Panc1 (cell line): ENCODE data around the gene GBP3. TPM values are rescaled to one million over a fixed set of nuclear protein-coding genes. Genes with fewer than 3 reads are reported as not detected.

Source experiments
- ATAC-seq: fragments of 200-7000 bp; cut with Tn5 transposase; 2 replicates; pipeline ENCODE4 v1.9.1; 2020; ENCODE audit warnings: mild to moderate bottlenecking, moderate library complexity
- BruUV-seq: library from RNA; stranded (reverse); fragments of 400-500 nt; replicated peaks from 2 replicates; lab custom pipeline; 2021; lab: Mats Ljungman, UMichigan
- CTCF ChIA-PET: fragments of 300-600 bp; sonication (Branson Sonifier 250); formaldehyde crosslinking; loops from one replicate; lab custom pipeline; 2022; ENCODE audit warnings: antibody characterized with exemption; lab: Charles Lee
- POLR2A ChIA-PET: fragments of 300-600 bp; sonication (Branson Sonifier 250); formaldehyde crosslinking; loops from one replicate; lab custom pipeline; 2022; ENCODE audit warnings: antibody characterized with exemption; lab: Charles Lee
- DNase-seq: peaks from one replicate; pipeline ENCODE4 v3.0.0-alpha.2; 2010; ENCODE audit warnings: low read depth, low spot score
- H3K27ac ChIP-seq: 2 replicates; pipeline ENCODE4 v1.5.1; 2011; ENCODE audit warnings: mild to moderate bottlenecking, low read length, inconsistent platforms
- H3K27me3 ChIP-seq: fragments of 200-500 bp; sonication (Bioruptor generic); 2 replicates; pipeline ENCODE4 v1.6.0; 2014; ENCODE audit warnings: low read length, inconsistent platforms; ENCODE audit not compliant: control insufficient read depth, insufficient read depth
- H3K36me3 ChIP-seq: fragments of 200-500 bp; sonication (Bioruptor generic); 2 replicates; pipeline ENCODE4 v1.5.1; 2014; ENCODE audit warnings: inconsistent platforms, mild to moderate bottlenecking, low read length, moderate library complexity; ENCODE audit not compliant: control insufficient read depth, insufficient read depth
- H3K4me1 ChIP-seq: 2 replicates; pipeline ENCODE4 v1.5.1; 2011; ENCODE audit warnings: inconsistent platforms, mild to moderate bottlenecking, low read length, moderate library complexity; ENCODE audit not compliant: control insufficient read depth, insufficient read depth
- H3K4me3 ChIP-seq, 2 experiments: 2 replicates each; pipeline ENCODE4 v1.5.1; 2011 to 2012; ENCODE audit warnings: low read depth in 2 of 2, low read length in 2 of 2, mild to moderate bottlenecking in 2 of 2, inconsistent platforms in 1 of 2, moderate library complexity in 1 of 2
- H3K9me3 ChIP-seq: fragments of 200-500 bp; sonication (Bioruptor generic); 2 replicates; pipeline ENCODE4 v1.5.1; 2014; ENCODE audit warnings: low read depth, mild to moderate bottlenecking, inconsistent platforms, low read length, moderate library complexity; ENCODE audit not compliant: control insufficient read depth, insufficient read depth
- CTCF ChIP-seq: fragments of 450-650 bp; IDR thresholded peaks from 2 replicates; pipeline ENCODE4 v1.5.1; 2017; ENCODE audit warnings: mild to moderate bottlenecking
- POLR2AphosphoS5 ChIP-seq: IDR thresholded peaks from 2 replicates; pipeline ENCODE4 v1.6.1; 2012; ENCODE audit warnings: mild to moderate bottlenecking, low read depth, low read length, moderate library complexity
- REST ChIP-seq, 2 experiments: IDR thresholded peaks; 2 replicates each; pipeline ENCODE4 v1.6.1; 2011 to 2012; ENCODE audit warnings: low read depth in 2 of 2, control low read depth in 1 of 2, low read length in 1 of 2, mild to moderate bottlenecking in 1 of 2, moderate library complexity in 1 of 2; ENCODE audit not compliant: insufficient read depth in 1 of 2
- SIN3A ChIP-seq: IDR thresholded peaks from 2 replicates; pipeline ENCODE4 v1.6.1; 2012; ENCODE audit warnings: low read depth, mild to moderate bottlenecking, low read length, moderate library complexity, borderline replicate concordance; ENCODE audit not compliant: insufficient read depth
- TCF7L2 ChIP-seq: IDR thresholded peaks from 2 replicates; pipeline ENCODE4 v1.6.1; 2011; ENCODE audit warnings: mild to moderate bottlenecking, low read depth, low read length, inconsistent platforms
- in situ Hi-C: cut with HindIII; loops from 2 replicates; pipeline ENCODE4 v1.10.0; 2016; ENCODE audit warnings: low sequenced_read_pairs, low pct_unique_long_range_greater_than_20kb
- intact Hi-C: fragments of 100-400 bp; cut with micrococcal nuclease; formaldehyde crosslinking; loops from one replicate; pipeline ENCODE4 v1.10.0; 2022; ENCODE audit not compliant: unreplicated experiment
- total RNA-seq: library from RNA; stranded (reverse); gene quantifications from one replicate; pipeline ENCODE4 v1.2.1, GENCODE V29; 2021; ENCODE audit not compliant: unreplicated experiment

Gene GBP3
- total RNA-seq, 1 experiment from 2014 or later = 2.5 TPM

DNA sequence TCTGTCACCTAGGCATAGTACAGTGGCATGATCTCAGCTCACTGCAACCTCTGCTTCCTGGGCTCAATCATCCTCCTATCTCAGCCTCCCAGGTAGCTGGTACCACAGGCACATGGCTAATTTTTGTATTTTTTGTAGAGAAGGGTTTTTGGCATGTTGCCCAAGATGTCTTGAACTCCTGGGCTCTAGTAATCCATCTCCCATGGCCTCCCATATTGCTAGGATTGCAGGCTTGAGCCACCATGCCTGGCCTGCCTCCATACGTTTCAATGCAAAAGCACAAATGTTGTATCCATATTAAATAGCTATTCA, 17.6 kb upstream of the GBP3 start:
- DNase-seq (no peak), ATAC-seq (no peak)
- H3K27ac ChIP-seq = no peak overlapping the region
- no TSS peak for BruUV-seq
- intact Hi-C loops (no loop called here), in situ Hi-C loops (no loop called here)
- POLR2A ChIA-PET = no interaction called here
- TF ChIP-seq CTCF = no peak
- no peak for TF ChIP-seq TCF7L2
- TF ChIP-seq SIN3A = no peak
- TF ChIP-seq REST (IDR thresholded peaks at IDR 0.05; ENCODE audit: insufficient read depth in 1 of 2, low read depth in 2 of 2, low read length in 1 of 2) = no peak
- TF ChIP-seq POLR2AphosphoS5 = no peak
- CTCF ChIA-PET = no interaction called here
- no peaks in the 10 kb centered on the region for H3K27me3 ChIP-seq
- H3K36me3 ChIP-seq = no peaks in the 10 kb centered on the region
- H3K9me3 ChIP-seq = no peaks in the 10 kb centered on the region
- no peaks in the 10 kb centered on the region for H3K4me1 ChIP-seq
- H3K4me3 ChIP-seq = no peak overlapping the region

GRCh38 chr1:89037186-89037585, 14.5 kb upstream of the GBP3 start:
- intact Hi-C loops (no loop called here), in situ Hi-C loops (no loop called here)
- TF ChIP-seq TCF7L2 (no peak), POLR2AphosphoS5 (no peak), CTCF (no peak), REST (IDR thresholded peaks at IDR 0.05; ENCODE audit: insufficient read depth in 1 of 2, low read depth in 2 of 2, low read length in 1 of 2) (no peak), SIN3A (no peak)
- ChIA-PET CTCF (no interaction called here), POLR2A (no interaction called here)
- no peaks in the 10 kb centered on the region for H3K36me3 ChIP-seq
- no peak overlapping the region for H3K27ac ChIP-seq
- DNase-seq (no peak), ATAC-seq (no peak)
- H3K9me3 ChIP-seq = no peaks in the 10 kb centered on the region
- no TSS peak for BruUV-seq
- no peak overlapping the region for H3K4me3 ChIP-seq
- H3K4me1 ChIP-seq = no peaks in the 10 kb centered on the region
- H3K27me3 ChIP-seq = no peaks in the 10 kb centered on the region
